ENCODE results near the gene STK17A.

The STK17A gene

DNA sequence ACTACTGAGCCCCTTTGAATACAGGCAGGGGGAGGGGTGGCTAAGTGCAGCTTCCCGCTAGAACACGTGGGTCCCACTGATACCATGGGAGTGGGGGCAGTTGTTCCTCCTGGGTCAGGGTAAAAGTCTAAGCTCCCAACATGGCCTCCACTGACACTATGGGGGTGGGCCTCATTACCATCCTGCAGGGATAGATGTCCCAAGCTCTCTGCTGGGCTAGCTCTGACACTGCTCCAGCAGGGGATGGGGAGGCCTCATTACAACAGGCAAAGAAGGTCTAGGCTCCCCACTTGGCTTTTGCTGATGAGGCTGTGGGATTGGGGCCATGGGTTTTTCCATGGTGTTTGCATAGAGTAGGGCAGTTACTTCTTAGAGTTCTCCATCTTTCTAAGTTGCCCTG is 51.5 kb downstream of the STK17A start:
- DNase-seq (ENCODE audit: low spot score), result no peak

DNA sequence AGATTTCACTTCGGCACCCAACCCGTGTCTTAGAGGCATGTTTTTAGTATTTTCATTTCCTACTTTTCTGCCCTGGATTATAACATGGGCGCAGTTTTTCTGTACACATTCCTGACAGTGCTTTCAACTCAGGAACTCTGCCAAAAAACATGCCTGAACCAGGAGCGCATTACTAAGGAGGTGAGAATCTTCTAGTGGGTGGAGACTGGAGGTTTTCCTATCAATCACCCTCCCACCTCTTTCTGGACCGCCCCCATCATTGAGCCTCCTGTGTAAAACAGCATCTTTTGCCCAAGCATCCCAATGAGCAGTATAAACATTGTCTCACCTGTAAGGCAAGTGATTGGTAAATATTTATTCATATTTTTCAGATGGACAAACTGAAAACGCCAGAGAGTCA is 53.2 kb downstream of the STK17A start:
- DNase-seq (ENCODE audit: low spot score), result no peak

- peak; percentile 49 for DNase-seq (ENCODE audit: low spot score)
Observed at GRCh38 chr7:43637114-43637806, 54.4 kb downstream of the STK17A start.

GRCh38 chr7:43639858-43640491 is 57.1 kb downstream of the STK17A start:
- DNase-seq (ENCODE audit: low spot score), result no peak

DNA sequence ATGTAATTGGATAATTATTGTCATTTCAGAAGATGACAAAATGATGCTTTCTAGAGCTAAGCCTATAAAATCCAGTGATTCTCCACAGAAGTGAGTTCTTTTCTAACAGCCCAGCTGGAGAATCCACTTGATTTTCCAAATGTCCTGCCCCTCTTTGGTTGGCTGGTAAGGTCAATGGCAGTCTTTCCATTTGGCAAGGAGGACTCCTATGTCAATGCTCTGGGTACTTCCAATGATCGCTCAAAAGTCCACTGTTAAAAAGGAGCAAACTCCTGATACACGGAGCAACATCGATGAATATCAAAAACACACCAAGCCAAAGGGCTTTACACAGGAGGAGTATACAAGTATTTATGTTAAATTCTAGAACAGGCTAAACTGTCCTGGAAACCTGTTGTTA is 57.8 kb downstream of the STK17A start:
- no peak for DNase-seq (ENCODE audit: low spot score)

DNA sequence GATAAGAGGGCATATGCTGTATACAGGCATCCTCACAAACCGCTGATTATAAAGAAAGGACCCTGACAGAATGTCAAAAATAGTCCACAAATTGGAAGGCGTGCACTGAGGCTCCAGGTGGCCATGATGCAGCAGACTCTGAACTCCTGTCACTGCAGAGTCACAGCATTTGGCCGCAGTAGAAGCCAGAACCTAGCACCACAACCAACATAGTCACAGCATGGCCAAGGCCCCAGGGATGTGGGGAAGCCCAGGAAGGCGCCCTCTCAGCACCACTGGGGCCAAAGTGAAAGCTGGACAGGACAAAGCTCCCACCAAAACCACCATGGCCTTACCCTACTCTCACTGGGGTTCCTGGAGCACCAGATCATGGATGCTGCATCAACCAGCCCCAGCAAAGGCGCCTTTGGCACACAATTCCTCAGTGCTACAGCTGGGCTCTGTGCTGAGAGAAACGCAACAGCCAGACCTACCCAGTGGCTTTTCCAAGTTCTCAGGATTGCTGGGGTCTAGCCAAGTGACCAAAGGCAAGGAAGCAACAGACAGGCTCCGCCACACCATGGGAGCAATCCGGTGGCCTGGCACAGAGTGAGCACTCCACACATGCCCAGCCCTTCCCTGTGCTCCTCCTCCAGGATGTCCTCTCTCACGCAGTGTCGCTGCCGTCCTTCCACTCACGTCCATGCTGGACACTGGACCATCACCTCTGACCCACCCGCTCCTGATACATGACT is 60.2 kb downstream of the STK17A start:
- no peak for DNase-seq (ENCODE audit: low spot score)

DNA sequence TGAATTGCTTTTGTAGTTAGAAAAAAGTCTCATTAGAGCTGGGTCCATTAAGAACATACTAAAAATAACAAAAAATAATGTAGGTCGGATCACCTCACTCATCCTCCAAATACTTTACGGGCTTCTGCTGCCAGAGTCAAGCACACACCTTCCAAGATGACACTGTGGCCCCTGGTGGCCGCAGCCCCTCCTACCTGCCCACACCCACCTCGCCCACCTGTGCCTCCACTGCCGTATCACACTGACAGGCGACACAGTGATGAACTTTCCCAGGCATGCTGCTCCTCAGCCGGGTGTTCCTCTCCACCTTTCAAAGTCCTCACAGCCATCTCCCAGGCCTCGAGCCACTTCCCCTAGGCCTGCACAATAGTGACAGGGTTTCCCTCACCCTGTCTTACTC is 60.9 kb downstream of the STK17A start:
- no peak for DNase-seq (ENCODE audit: low spot score)

- DNase-seq (ENCODE audit: low spot score), result no peak
Observed at GRCh38 chr7:43645699-43646226, 62.9 kb downstream of the STK17A start.

GRCh38 chr7:43646603-43647338 is 63.9 kb downstream of the STK17A start:
- no peak for DNase-seq (ENCODE audit: low spot score)

DNA sequence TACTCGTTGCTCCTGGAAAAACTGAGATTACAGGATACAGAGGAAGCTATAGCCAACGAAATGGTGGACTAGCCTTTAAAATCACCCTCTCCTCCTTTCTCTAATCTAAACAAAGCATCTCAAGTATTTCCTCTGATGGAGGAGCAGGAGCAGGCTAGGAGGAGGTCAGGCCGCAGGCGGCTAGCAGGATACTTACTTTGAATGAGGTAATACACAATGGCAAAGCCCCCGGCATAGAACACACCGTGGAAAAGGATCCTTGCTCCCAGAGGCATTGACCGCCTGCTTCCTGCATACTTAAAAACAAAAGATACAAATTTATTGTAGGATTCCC is 64.4 kb downstream of the STK17A start:
- DNase-seq (ENCODE audit: low spot score), result no peak

- DNase-seq (ENCODE audit: low spot score), result peak; percentile 52
Observed at GRCh38 chr7:43647673-43648472, 65.0 kb downstream of the STK17A start.

DNA sequence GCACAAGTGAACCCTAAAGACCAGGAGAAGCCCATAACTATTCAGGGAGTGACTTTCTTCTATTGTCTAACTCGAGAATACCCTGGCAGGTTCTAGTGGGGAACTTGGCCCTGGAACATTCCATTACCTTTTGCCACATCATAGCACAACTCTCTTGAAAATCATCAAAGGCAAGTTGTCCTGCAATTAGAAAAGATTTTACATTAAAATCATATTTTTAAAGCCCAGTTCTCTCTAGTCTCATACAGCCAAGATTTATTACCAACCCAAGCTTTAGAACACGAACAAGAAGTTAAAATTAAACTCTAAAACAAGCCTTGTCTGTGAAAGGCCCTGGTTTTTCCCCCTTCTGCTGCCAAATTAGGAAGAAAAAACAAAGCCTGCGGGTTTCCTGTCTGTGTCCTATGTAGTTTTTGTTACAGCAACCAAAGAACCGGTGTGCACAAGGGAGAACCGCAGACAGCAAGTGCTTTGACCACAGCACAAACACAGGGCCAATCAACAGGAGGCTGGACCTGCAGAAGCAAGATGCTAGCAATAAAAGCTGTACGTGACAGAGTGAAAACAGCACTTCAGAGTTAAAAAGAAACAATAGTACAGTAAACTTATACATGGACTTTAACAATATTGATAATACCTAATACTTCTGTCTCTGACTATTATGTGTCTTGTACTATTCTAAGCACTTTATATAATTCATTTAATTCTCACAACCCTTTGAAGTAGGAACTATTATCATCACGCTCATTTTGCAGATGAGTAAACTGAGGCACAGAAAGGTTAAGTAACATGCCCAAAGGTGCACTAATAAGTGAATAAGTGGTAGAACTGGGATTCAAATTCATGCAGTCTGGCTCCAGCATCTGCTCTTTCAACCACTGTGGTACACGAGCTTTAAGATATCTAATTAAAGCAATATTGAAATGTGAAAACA is 65.8 kb downstream of the STK17A start:
- peak; percentile 88 for DNase-seq (ENCODE audit: low spot score)

- peak; percentile 83 for DNase-seq (ENCODE audit: low spot score)
Observed at GRCh38 chr7:43649755-43650274, 66.9 kb downstream of the STK17A start.

DNA sequence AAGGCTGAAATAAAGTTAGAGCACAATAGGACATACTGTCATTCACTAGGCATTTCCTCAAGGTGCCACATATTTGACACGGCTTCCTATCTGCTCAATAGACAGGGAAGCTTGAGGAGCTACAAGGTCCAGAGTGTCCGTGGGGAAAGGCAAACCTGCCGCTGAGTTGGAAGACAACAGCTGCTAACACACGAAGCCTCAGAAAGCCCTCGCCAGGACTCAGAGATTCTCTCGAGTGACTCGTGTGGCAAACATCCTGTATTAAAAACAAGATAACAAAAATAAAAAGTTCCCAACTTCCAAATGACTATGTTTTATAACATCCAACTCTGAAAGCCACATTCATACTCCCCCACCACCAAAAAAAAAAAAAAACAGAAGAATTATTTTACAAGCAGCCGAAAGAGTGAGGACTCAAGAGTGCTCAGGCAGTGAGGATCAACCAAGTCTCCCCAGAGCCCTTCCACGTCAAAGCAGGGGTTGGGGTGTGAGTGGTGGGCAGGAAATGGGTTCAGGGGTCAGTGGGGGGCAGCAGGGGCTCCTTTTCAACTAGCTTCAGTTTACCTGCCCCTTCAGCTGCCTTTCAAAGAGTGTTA is 67.6 kb downstream of the STK17A start:
- DNase-seq (ENCODE audit: low spot score), result no peak

DNA sequence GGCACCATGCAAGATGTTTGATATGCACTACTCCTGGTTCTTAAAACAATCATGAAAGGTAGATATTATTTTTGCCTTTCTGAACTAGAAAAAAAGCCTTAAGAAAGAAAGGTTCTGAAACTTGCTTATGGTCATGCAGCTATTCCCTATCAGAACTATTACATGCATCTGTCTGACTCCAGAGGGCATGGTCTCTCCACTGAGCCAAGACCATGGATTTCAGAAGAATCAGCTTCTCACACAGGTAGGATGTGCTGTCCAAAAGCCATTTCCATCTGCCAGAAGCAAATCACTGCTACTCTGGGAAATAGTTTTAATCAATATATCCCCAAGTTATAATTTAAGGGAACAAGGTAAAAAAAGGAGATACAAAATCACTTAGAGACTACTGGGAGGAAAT is 69.5 kb downstream of the STK17A start:
- no peak for DNase-seq (ENCODE audit: low spot score)

DNA sequence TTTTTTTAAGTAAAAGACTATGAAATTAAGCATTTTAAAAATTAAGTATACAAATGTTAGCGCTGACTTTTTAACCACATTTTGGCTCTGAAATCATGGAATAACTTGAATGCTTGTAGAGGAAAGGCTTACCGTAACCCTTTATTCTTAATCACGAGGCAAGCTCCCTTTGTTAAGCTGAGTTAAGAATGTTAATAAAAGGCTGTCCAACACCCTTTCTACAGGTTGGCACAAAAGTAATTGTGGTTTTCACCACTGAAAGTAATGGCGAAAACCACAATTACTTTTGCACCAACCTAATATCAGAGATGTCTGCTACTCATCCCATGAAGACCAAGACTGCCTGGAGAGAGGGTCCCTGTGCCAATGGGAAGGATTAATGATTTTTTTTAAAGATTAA is 70.6 kb downstream of the STK17A start:
- no peak for DNase-seq (ENCODE audit: low spot score)

DNA sequence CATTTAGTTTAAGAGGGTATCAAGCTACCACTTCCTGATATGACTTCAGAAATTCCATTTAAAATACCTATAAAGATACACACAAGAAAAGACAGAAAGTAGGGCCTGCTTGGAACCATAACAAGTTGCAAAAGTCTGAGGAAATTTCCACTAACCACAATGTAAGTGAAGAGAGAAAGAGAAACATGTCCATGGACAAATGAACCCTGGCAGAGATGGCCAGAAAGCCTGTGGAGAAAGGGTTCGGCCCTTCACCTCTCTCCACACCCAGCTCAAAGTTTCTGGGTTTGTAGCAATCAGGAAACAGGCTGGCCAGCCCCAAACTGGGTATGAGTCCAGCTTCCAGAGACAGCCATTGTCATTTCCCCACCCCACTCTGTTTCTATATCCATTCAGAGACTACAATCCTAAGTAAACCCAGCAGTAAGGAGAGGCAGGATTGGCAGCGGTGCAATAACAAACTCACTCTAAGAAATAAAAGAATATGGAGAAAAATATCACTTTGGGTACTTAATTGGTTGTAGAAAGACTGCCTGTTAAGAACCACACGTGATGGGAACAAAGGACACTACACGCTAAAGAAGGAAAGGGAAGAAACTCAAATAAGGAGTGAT is 71.1 kb downstream of the STK17A start:
- no peak for DNase-seq (ENCODE audit: low spot score)

DNA sequence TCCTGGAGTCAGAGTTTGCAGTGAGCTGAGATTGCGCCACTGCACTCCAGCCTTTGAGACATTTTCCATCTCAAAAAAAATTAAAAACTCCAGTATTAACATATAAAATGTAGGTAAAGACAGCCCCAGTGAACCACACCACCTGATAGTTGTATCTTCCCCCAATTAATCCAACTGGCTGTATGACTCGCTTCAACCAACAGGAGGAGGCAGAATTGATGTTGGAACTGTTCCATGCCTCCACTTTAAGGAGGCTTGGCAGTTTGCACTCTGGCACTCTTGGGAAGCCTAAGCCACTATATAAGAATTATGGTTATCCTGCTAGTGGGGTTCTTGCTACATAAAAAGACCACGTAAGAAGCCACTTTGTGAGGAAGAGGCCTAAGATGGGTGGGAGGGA is 72.7 kb downstream of the STK17A start:
- DNase-seq (ENCODE audit: low spot score), result no peak

GRCh38 chr7:43656997-43657396 is 74.1 kb downstream of the STK17A start:
- no peak for DNase-seq (ENCODE audit: low spot score)

Measured in CD4-positive, alpha-beta T cell treated with Interleukin-2 at 100 ng/mL for 4 hours (primary cell).